HG03025 (cell line): ENCODE results near the gene CEBPZOS.

ENCODE experiments used
- ATAC-seq: cut with Tn5 transposase; IDR thresholded peaks from one replicate; pipeline ENCODE4 v1.9.1; 2021; ENCODE audit warnings: mild to moderate bottlenecking, moderate library complexity; ENCODE audit not compliant: unreplicated experiment, low FRiP score

Gene CEBPZOS

GRCh38 chr2:37231241-37232130 is 35.2 kb downstream of the CEBPZOS start, which contains the start of the genes CEBPZ and NDUFAF7:
Gene CEBPZ (minus strand): TSS chr2:37231596. CDS start chr2:37231567, 29 bp downstream.
Gene NDUFAF7 (plus strand): TSS chr2:37231658. CDS start chr2:37231706, 48 bp downstream.
- peak; percentile 94 for ATAC-seq

GRCh38 chr2:37232131-37232933 is 36.0 kb downstream of the CEBPZOS start:
- ATAC-seq, result no peak

- no peak for ATAC-seq
These were observed 47.1 kb downstream of the CEBPZOS start for GRCh38 chr2:37243435-37243834.

- peak; percentile 69 for ATAC-seq
These were observed 47.7 kb downstream of the CEBPZOS start for GRCh38 chr2:37244017-37244416.

GRCh38 chr2:37244755-37245154 is 48.5 kb downstream of the CEBPZOS start:
- ATAC-seq, result no peak

- no peak for ATAC-seq
These were observed 49.9 kb downstream of the CEBPZOS start for GRCh38 chr2:37246205-37246604.

GRCh38 chr2:37250869-37251740 is 54.8 kb downstream of the CEBPZOS start:
- no peak for ATAC-seq
